ENCODE measurements around the gene ATL1. TPM values are rescaled to one million over a fixed set of nuclear protein-coding genes. Genes with fewer than 3 reads are reported as not detected.

The ATL1 gene
- total and polyA plus RNA-seq, 2 of the 13 experiments (the other 11 are each of a cell fraction or from before 2014, with no cell fraction given) = 0.60 to 0.65 TPM

DNA sequence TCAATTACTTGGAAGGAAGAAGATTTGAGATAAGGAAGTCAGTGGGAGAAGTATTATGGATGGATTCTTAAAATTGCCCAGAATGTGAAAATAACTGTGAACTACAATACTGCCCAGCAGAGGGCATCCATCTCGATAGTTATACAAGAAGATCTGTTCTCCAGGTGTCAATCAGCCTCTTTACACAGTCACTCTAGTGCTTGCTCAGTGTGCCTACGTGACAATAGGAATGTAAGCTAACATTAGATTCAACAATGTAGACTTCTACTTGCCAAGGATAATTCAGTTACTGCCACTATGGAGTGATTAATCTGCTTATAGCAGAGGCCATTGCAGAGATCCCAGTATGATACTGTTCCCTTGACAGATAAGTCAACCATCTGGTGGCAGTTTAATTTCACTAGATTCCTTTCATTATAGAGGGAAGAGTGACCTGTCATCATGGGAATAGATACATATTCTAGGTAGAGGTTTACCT lies 17.0 kb upstream of the ATL1 start (continued):
- TF ChIP-seq, protein P1, sequence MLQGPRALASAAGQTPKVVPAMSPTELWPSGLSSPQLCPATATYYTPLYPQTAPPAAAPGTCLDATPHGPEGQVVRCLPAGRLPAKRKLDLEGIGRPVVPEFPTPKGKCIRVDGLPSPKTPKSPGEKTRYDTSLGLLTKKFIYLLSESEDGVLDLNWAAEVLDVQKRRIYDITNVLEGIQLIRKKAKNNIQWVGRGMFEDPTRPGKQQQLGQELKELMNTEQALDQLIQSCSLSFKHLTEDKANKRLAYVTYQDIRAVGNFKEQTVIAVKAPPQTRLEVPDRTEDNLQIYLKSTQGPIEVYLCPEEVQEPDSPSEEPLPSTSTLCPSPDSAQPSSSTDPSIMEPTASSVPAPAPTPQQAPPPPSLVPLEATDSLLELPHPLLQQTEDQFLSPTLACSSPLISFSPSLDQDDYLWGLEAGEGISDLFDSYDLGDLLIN (CRISPR knock-in tag; IDR thresholded peaks at IDR 0.05; ENCODE audit: borderline replicate concordance) = no peak
- no peak for TF ChIP-seq ZNF670 (CRISPR knock-in tag; IDR thresholded peaks at IDR 0.05; ENCODE audit: borderline replicate concordance)
- TF ChIP-seq NRL (CRISPR knock-in tag; IDR thresholded peaks at IDR 0.05; ENCODE audit: borderline replicate concordance) = no peak
- no peak for TF ChIP-seq SRSF9 (IDR thresholded peaks at IDR 0.05; ENCODE audit: borderline replicate concordance, insufficient read depth, low read depth, low read length, poor library complexity, severe bottlenecking)
- TF ChIP-seq ZNF672 (CRISPR knock-in tag; IDR thresholded peaks at IDR 0.05) = no peak
- TF ChIP-seq, protein P2, sequence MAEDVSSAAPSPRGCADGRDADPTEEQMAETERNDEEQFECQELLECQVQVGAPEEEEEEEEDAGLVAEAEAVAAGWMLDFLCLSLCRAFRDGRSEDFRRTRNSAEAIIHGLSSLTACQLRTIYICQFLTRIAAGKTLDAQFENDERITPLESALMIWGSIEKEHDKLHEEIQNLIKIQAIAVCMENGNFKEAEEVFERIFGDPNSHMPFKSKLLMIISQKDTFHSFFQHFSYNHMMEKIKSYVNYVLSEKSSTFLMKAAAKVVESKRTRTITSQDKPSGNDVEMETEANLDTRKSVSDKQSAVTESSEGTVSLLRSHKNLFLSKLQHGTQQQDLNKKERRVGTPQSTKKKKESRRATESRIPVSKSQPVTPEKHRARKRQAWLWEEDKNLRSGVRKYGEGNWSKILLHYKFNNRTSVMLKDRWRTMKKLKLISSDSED (CRISPR knock-in tag; IDR thresholded peaks at IDR 0.05) = no peak
- no peak for TF ChIP-seq ZNF879 (CRISPR knock-in tag; IDR thresholded peaks at IDR 0.05)
- peak; percentile 40 for TF ChIP-seq TEAD3 (CRISPR knock-in tag; optimal IDR thresholded peaks at IDR 0.05; ENCODE audit: borderline replicate concordance)
- no peak for TF ChIP-seq ZNF329 (CRISPR knock-in tag; IDR thresholded peaks at IDR 0.05; ENCODE audit: low read depth)
- TF ChIP-seq, protein P3, sequence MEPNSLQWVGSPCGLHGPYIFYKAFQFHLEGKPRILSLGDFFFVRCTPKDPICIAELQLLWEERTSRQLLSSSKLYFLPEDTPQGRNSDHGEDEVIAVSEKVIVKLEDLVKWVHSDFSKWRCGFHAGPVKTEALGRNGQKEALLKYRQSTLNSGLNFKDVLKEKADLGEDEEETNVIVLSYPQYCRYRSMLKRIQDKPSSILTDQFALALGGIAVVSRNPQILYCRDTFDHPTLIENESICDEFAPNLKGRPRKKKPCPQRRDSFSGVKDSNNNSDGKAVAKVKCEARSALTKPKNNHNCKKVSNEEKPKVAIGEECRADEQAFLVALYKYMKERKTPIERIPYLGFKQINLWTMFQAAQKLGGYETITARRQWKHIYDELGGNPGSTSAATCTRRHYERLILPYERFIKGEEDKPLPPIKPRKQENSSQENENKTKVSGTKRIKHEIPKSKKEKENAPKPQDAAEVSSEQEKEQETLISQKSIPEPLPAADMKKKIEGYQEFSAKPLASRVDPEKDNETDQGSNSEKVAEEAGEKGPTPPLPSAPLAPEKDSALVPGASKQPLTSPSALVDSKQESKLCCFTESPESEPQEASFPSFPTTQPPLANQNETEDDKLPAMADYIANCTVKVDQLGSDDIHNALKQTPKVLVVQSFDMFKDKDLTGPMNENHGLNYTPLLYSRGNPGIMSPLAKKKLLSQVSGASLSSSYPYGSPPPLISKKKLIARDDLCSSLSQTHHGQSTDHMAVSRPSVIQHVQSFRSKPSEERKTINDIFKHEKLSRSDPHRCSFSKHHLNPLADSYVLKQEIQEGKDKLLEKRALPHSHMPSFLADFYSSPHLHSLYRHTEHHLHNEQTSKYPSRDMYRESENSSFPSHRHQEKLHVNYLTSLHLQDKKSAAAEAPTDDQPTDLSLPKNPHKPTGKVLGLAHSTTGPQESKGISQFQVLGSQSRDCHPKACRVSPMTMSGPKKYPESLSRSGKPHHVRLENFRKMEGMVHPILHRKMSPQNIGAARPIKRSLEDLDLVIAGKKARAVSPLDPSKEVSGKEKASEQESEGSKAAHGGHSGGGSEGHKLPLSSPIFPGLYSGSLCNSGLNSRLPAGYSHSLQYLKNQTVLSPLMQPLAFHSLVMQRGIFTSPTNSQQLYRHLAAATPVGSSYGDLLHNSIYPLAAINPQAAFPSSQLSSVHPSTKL (CRISPR knock-in tag; IDR thresholded peaks at IDR 0.05) = peak; percentile 42; the same call in 1 of the 2 replicates
- TF ChIP-seq, protein P4, sequence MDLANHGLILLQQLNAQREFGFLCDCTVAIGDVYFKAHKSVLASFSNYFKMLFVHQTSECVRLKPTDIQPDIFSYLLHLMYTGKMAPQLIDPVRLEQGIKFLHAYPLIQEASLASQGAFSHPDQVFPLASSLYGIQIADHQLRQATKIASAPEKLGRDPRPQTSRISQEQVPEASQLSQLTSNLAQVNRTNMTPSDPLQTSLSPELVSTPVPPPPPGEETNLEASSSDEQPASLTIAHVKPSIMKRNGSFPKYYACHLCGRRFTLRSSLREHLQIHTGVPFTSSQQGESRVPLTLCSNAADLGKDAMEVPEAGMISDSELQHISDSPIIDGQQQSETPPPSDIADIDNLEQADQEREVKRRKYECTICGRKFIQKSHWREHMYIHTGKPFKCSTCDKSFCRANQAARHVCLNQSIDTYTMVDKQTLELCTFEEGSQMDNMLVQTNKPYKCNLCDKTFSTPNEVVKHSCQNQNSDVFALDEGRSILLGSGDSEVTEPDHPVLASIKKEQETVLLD (CRISPR knock-in tag; IDR thresholded peaks at IDR 0.05; ENCODE audit: low read depth) = no peak
- TF ChIP-seq PAWR (CRISPR knock-in tag; IDR thresholded peaks at IDR 0.05; ENCODE audit: borderline replicate concordance) = no peak
- no peak for TF ChIP-seq TARDBP (CRISPR knock-in tag; IDR thresholded peaks at IDR 0.05)
- TF ChIP-seq TMF1 (CRISPR knock-in tag; IDR thresholded peaks at IDR 0.05; ENCODE audit: low read depth) = no peak
- no peak for TF ChIP-seq IKZF1 (IDR thresholded peaks at IDR 0.05)
- TF ChIP-seq FOXA3 (CRISPR knock-in tag; IDR thresholded peaks at IDR 0.05) = peak; percentile 22; the same call in 1 of the 2 replicates
- TF ChIP-seq, protein P5, sequence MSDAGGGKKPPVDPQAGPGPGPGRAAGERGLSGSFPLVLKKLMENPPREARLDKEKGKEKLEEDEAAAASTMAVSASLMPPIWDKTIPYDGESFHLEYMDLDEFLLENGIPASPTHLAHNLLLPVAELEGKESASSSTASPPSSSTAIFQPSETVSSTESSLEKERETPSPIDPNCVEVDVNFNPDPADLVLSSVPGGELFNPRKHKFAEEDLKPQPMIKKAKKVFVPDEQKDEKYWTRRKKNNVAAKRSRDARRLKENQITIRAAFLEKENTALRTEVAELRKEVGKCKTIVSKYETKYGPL (CRISPR knock-in tag; IDR thresholded peaks at IDR 0.05) = no peak
- TF ChIP-seq EHMT2 (IDR thresholded peaks at IDR 0.05; ENCODE audit: borderline replicate concordance, low read depth, low read length) = no peak
- TF ChIP-seq ZNF749 (CRISPR knock-in tag; IDR thresholded peaks at IDR 0.05; ENCODE audit: borderline replicate concordance) = no peak
- TF ChIP-seq, protein P6, sequence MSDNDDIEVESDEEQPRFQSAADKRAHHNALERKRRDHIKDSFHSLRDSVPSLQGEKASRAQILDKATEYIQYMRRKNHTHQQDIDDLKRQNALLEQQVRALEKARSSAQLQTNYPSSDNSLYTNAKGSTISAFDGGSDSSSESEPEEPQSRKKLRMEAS (IDR thresholded peaks at IDR 0.05) = no peak
- no peak for TF ChIP-seq HOXA5 (CRISPR knock-in tag; IDR thresholded peaks at IDR 0.05)
- TF ChIP-seq ZNF790 (CRISPR knock-in tag; IDR thresholded peaks at IDR 0.05; ENCODE audit: borderline replicate concordance) = no peak
- no peak for TF ChIP-seq MXI1 (IDR thresholded peaks at IDR 0.05; ENCODE audit: borderline replicate concordance, low read depth, low read length)

Data from HepG2 (cell line).